HG03457 (cell line): ENCODE results near the gene TRPV2.
"Not testable (repeated sequence)": the region's sequence is repeated elsewhere in the genome, so short reads cannot be mapped to it uniquely, and the experiment has no call there.

Source experiments
- ATAC-seq: cut with Tn5 transposase; IDR thresholded peaks from one replicate; pipeline ENCODE4 v1.9.1; 2021; ENCODE audit warnings: moderate number of reproducible peaks; ENCODE audit not compliant: unreplicated experiment

TRPV2 gene

DNA sequence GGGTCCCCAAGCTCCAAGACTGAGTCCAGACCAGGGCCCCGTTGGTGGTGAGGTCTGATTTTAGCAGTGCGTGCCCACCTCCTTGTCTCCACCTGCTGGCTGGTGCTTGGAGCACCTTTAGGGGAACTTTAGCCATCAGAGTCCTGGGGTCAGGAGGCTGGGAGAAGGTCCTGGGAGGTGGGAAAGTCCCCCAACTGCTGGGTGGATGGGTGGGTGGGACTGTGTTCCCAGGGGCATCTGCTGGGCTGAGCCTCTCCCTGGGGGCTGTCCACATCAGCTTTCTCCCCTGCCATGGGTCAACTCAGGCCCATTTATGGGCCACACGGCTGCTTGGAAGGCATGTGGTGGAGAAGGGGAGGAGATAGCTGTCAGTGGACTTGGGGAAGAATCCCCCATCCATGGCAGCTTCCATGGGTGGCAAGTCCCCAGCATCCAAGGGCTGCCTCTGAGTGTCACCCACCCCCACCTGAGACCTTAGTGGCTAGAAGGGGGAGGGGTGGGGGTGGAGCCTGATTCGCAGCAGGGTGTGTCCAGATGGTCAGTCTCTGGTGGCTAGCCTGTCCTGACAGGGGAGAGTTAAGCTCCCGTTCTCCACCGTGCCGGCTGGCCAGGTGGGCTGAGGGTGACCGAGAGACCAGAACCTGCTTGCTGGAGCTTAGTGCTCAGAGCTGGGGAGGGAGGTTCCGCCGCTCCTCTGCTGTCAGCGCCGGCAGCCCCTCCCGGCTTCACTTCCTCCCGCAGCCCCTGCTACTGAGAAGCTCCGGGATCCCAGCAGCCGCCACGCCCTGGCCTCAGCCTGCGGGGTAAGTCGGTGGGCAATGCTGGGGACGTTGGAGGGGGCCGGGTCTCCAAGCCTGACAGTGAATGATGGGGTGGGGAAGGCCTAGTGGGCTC, at the start of gene TRPV2:
TRPV2 (plus strand) TSS at position 541 of the 894 bp plus-strand sequence. CDS start 2,098 bp downstream, outside the sequence.
- ATAC-seq, result no peak

DNA sequence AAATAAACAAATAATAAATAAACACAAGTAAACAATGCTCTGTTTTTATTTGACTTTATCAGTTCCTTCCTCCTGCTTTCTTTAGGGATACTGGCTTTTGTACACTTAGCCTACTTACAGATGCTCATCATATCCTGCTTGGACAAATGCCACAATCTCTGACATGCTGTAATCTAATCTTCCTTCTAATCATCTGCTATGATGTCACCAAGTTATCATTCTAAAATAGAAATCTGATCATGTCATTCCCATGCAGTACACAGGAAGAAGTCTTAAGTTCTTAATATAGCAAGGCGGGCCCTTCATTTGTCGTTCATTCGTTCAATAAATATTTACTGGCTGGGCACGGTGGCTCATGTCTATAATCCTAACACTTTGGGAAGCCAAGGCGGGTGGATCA, 43.6 kb upstream of the TRPV2 start:
- no peak for ATAC-seq

GRCh38 chr17:16374146-16374938, 41.0 kb upstream of the TRPV2 start:
- ATAC-seq, result no peak

- no peak for ATAC-seq
Observed at GRCh38 chr17:16377941-16378341, 37.4 kb upstream of the TRPV2 start.

DNA sequence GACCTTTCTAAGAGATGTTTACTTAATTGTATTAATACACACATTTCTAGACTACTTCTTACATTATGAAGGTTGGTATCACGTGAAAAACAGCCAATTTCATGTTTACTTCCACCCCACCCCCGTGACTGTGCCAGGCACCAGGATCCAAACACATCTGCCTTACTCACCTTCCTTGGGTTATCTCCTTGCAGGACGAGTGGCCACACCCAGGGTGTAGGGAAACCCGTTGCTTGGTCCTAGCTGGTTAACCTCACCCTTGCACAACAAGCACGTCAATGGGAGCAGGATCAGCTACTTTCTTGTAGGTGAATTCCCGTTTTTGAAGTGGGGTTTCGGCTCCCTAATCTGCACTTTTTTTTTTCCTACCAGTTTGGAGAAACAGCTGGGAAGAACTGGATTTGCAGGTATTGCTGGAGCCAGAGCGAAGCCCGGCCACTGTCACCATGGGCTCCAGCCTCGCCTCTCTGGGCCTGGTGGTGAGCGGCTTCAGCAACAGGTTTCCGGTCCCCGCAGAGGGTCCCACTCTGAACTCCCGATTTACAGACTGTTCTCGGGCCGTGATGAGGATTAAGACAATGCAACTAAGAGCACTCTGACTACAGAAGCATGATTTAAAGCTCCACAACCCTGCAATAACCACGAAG, 36.6 kb upstream of the TRPV2 start:
- no peak for ATAC-seq

- no peak for ATAC-seq
Observed at GRCh38 chr17:16379654-16380053, 35.7 kb upstream of the TRPV2 start.

DNA sequence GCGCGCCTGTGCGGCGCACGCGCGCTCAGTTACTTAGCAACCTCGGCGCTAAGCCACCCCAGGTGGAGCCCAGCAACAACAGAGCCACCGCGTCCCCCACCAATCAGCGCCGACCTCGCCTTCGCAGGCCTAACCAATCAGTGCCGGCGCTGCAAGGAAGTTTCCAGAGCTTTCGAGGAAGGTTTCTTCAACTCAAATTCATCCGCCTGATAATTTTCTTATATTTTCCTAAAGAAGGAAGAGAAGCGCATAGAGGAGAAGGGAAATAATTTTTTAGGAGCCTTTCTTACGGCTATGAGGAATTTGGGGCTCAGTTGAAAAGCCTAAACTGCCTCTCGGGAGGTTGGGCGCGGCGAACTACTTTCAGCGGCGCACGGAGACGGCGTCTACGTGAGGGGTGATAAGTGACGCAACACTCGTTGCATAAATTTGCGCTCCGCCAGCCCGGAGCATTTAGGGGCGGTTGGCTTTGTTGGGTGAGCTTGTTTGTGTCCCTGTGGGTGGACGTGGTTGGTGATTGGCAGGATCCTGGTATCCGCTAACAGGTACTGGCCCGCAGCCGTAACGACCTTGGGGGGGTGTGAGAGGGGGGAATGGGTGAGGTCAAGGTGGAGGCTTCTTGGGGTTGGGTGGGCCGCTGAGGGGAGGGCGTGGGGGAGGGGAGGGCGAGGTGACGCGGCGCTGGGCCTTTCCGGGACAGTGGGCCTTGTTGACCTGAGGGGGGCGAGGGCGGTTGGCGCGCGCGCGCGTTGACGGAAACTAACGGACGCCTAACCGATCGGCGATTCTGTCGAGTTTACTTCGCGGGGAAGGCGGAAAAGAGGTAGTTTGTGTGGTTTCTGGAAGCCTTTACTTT, 34.5 kb upstream of the TRPV2 start, which contains the start of gene UBB:
UBB (plus strand) TSS at position 452 of the 856 bp plus-strand sequence. CDS start 817 bp downstream, outside the sequence.
- peak; percentile 89 for ATAC-seq

DNA sequence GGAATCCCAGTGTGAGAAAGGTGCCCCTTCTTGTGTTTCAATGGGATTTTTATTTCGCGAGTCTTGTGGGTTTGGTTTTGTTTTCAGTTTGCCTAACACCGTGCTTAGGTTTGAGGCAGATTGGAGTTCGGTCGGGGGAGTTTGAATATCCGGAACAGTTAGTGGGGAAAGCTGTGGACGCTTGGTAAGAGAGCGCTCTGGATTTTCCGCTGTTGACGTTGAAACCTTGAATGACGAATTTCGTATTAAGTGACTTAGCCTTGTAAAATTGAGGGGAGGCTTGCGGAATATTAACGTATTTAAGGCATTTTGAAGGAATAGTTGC, 33.9 kb upstream of the TRPV2 start:
- ATAC-seq, result peak; percentile 12

DNA sequence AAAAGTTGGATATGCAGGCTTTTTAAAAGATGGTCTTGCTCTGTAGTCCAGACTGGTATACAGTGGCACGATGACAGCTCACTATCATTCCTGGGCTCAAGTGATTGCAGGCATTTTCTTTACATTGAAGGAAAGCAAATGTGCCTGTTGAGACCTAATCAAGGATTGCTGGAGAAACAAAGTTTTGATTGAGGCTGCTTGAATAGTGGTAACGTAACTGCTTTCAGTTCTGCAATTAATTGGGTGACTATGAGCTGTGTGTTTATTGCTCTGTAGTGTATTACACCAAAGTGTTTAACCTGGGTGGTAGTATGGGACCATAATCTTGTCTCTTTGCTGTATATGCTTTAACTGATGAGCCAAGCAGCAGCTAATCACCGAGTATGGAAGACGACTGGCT, 32.2 kb upstream of the TRPV2 start:
- no peak for ATAC-seq

DNA sequence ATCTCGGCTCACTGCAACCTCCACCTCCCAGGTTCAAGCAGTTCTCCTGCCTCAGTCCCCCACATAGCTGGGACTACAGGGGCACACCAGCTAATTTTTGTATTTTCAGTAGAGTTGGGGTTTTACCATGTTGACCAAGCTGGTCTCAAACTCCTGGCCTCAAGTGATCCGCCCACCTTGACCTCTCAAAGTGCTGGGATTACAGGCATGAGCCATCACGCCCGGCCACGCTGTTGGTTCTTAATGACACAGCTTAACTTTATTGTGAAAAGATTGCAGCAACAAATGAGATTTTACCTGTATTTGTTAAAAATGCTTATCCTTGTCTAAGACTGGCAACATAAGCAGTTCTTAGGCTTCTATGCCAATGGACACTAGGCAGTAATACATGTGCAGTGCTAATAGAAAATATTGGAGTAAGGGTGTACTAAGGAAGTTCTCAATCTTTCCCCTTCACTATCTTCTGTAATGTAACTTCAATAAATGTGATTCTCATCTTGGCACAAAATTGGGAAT, 31.5 kb upstream of the TRPV2 start:
- ATAC-seq, result no peak

- ATAC-seq, result no peak
Observed at GRCh38 chr17:16384557-16384956, 30.8 kb upstream of the TRPV2 start.

DNA sequence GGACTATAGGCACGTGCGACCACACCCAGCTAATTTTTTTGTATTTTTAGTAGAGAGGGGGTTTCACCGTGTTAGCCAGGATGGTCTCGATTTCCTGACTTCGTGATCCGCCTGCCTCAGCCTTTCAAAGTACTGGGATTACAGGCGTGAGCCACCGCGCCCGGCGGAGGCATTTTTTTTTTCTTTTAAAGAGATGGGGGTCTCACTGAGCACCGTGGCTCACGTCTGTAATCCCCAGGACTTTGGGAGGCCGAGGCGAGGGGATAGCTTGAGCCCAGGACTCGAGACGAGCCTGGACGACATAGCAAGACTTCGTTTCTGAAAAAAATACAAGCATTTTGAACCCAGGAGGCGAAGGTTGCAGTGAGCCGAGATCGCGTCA, 29.3 kb upstream of the TRPV2 start:
- ATAC-seq, result not testable (repeated sequence)

DNA sequence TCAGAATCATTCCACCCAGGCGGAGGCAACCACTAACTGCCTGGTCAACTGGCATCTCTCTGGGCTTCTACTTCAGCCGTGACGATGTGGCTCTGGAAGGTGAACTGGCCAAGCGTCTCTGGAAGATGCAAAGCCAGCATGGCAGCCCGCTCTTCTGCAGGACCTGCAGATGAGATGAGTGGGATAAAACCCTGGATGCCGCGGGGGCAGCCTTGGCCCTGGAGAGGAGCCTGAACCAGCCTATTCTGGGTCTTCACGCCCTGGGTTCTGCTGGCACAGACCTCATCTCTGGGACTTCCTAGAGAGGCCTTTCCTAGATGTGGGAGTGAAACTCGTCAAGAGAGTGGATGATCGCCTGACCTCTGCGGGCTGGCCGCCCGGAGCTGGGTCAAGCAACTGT, 23.9 kb upstream of the TRPV2 start:
- ATAC-seq, result no peak

GRCh38 chr17:16392491-16392890, 22.9 kb upstream of the TRPV2 start:
- ATAC-seq, result not testable (repeated sequence)

DNA sequence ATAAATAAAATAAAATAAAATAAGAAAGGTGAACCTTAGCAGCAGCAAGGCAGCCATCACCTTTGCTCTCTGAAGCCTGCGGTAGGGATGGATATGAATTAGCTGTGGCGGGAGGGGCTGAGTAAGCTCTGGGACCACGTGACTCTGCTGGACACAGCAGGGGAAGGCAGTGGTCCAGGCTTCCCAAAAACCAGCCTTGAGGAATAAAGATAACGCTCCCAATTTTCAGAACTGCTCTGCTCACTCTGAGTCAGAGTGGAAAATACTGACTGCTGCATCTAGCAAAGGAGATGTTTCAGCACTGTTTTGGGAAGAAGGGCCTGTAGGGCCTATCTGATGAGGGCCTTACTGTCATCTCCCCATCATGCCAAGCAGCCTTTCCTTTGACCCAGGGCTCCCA, 19.5 kb upstream of the TRPV2 start:
- ATAC-seq, result not testable (repeated sequence)

GRCh38 chr17:16396693-16397092, 18.7 kb upstream of the TRPV2 start:
- not testable (repeated sequence) for ATAC-seq

DNA sequence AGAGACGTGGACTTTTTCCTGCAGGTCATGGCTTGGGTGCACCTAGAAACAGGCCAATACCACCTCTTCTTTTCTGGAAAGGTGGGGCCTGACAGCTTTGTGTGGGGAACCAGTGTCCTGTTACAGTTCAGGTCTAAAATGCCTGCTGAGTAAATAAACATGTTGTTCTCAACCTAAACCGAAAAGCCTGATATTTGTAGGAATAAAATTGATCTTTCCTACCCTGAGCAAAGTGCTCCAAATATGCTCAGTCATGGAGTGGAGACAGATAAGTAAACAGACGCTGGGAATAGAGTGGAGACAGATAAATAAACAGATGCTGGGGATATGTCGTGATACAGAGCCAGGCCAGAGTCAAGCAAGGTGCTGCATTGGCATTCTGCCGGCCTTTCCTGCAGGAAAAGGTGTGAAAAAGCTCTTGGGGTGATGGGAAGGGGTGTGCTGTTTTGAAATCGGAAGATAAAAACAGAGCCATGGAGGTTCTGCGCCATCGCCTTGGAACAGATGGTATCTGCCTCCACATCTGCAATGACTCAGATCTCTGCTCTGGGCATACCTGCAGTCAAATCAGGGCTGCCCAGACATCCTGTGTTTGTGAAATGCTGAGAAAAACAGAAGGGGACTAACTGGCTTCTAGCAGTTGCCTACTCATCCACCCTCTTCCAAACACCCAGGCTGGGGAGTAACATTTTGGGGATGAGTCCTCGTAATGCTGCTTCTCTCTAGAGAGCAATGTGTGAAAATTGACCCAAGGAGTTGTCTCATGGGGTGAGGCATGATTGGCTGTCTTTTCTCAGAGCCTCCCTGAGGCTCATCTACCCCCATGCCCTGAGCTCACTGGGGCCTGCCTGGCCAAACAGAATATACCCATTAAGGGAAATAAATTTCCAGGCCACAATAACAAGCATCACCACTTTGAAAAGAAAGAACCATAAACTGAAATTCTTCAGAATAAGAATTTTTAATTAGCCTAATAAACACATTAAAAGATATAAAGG, 16.8 kb upstream of the TRPV2 start:
- no peak for ATAC-seq

GRCh38 chr17:16403847-16404246, 11.5 kb upstream of the TRPV2 start:
- not testable (repeated sequence) for ATAC-seq
